ENCODE measurements around the gene SLC11A1. TPM values are rescaled to one million over a fixed set of nuclear protein-coding genes. Genes with fewer than 3 reads are reported as not detected.

SLC11A1 gene
- total and polyA plus RNA-seq, 2 of the 4 experiments (the other 2 are of a cell fraction), result under 0.01 to 0.07 TPM

DNA sequence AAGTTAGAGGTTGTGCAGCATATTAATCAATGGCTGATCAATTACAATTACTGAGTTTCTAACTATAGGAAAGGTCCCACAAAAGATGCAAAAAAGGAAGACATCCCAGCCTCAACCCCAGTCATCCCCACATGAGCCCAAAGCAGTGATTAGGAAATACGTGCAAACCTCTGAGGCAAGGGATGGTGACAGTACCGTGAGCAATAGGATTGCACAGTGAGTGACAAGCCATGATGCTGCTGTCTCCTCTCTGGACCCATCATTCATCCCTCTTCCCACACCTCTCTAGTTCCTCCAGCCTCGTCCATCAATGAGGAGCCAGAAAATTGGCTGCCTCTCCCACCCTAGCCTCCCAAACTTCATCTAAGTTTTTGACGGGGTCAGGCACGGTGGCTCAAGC, 4.0 kb upstream of the SLC11A1 start:
- ChIA-PET POLR2A (ENCODE audit: unreplicated experiment) (no interaction called here), CTCF (no interaction called here)
- TF ChIP-seq NFE2L2 (IDR thresholded peaks at IDR 0.05; ENCODE audit: low read depth, low read length) (no peak), RCOR1 (IDR thresholded peaks at IDR 0.05; ENCODE audit: insufficient replicate concordance, low read length) (no peak), FOS (IDR thresholded peaks at IDR 0.05; ENCODE audit: low read depth, low read length) (no peak), MXI1 (IDR thresholded peaks at IDR 0.05; ENCODE audit: borderline replicate concordance, low read depth, low read length) (no peak), BHLHE40 (IDR thresholded peaks at IDR 0.05; ENCODE audit: low read depth, low read length) (no peak), CEBPB (IDR thresholded peaks at IDR 0.05; ENCODE audit: low read depth, low read length) (no peak), MAZ (IDR thresholded peaks at IDR 0.05; ENCODE audit: borderline replicate concordance, low read depth, low read length) (no peak)
- TF ChIP-seq, protein P1, sequence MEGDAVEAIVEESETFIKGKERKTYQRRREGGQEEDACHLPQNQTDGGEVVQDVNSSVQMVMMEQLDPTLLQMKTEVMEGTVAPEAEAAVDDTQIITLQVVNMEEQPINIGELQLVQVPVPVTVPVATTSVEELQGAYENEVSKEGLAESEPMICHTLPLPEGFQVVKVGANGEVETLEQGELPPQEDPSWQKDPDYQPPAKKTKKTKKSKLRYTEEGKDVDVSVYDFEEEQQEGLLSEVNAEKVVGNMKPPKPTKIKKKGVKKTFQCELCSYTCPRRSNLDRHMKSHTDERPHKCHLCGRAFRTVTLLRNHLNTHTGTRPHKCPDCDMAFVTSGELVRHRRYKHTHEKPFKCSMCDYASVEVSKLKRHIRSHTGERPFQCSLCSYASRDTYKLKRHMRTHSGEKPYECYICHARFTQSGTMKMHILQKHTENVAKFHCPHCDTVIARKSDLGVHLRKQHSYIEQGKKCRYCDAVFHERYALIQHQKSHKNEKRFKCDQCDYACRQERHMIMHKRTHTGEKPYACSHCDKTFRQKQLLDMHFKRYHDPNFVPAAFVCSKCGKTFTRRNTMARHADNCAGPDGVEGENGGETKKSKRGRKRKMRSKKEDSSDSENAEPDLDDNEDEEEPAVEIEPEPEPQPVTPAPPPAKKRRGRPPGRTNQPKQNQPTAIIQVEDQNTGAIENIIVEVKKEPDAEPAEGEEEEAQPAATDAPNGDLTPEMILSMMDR (conservative IDR thresholded peaks at IDR 0.05; ENCODE audit: low read depth, low read length), result no peak
- no peaks in the 10 kb centered on the region for H3K79me1 ChIP-seq (ENCODE audit: low read depth in 1 of 2, low read length in 2 of 2)
- H2BK5ac ChIP-seq (ENCODE audit: low read depth, low read length, poor library complexity, severe bottlenecking), result no peak overlapping the region
- WGBS, 2 experiments (ENCODE audit: extremely low coverage in 2 of 2, insufficient read length in 1 of 2), result no CpG with 5 or more reads among the region's 5 CpGs
- DNase-seq, result no peak
- H2AK5ac ChIP-seq (ENCODE audit: low read depth, low read length), result no peak overlapping the region
- no peak overlapping the region for H2AFZ ChIP-seq (replicated peaks; ENCODE audit: low read length, poor library complexity)
- no peaks in the 10 kb centered on the region for H3K4me1 ChIP-seq (ENCODE audit: control insufficient read depth, insufficient read depth, low read length)
- no TSS peak for BruUV-seq (replicated peaks)
- no peak overlapping the region for H3K27ac ChIP-seq (ENCODE audit: insufficient read depth, low read length)
- intact Hi-C loops (cut with micrococcal nuclease) (no loop called here), in situ Hi-C loops (cut with MboI; ENCODE audit: low sequenced_read_pairs) (no loop called here), dilution Hi-C loops (cut with HindIII; ENCODE audit: low sequenced_read_pairs, unreplicated experiment) (no loop called here)
- H2AK9ac ChIP-seq (replicated peaks; ENCODE audit: low read depth, low read length, poor library complexity), result no peak overlapping the region
- H3K4ac ChIP-seq (ENCODE audit: low read depth, low read length), result no peak overlapping the region
- no peaks in the 10 kb centered on the region for H3K36me3 ChIP-seq (ENCODE audit: control insufficient read depth, insufficient read depth, low read length)
- no peak overlapping the region for H3K4me3 ChIP-seq (ENCODE audit: insufficient read depth, low read depth, low read length)
- H2BK20ac ChIP-seq (ENCODE audit: low read depth, low read length), result no peak overlapping the region
- H3K9me1 ChIP-seq (ENCODE audit: insufficient read depth, low read length), result no peaks in the 10 kb centered on the region
- no peaks in the 10 kb centered on the region for H3K9me3 ChIP-seq (ENCODE audit: control insufficient read depth, insufficient read depth, low read length)
- no peak overlapping the region for H2BK120ac ChIP-seq (ENCODE audit: low read depth, low read length)
- H3K23ac ChIP-seq (ENCODE audit: low read depth, low read length), result no peak overlapping the region
- H3K18ac ChIP-seq (ENCODE audit: low read depth, low read length), result no peak overlapping the region
- ATAC-seq (ENCODE audit: low read depth), result no peak
- H4K20me1 ChIP-seq (ENCODE audit: insufficient read depth, low read length), result no peaks in the 10 kb centered on the region
- H4K8ac ChIP-seq (ENCODE audit: low read depth in 2 of 2, low read length in 2 of 2), result no peak overlapping the region
- no peak overlapping the region for H4K91ac ChIP-seq (ENCODE audit: insufficient read depth, low read depth, low read length)
- no peak overlapping the region for H3K4me2 ChIP-seq (ENCODE audit: low read depth, low read length)
- H3K9ac ChIP-seq (ENCODE audit: low read depth, low read length), result no peak overlapping the region
- no peak overlapping the region for H3K56ac ChIP-seq (ENCODE audit: extremely low read depth, insufficient read depth, low read length)
- peaks cover 21% of the 10 kb centered on the region for H3K27me3 ChIP-seq (ENCODE audit: control insufficient read depth, insufficient read depth, low read length)
- no peak overlapping the region for H3K14ac ChIP-seq (replicated peaks; ENCODE audit: low read depth, low read length)
- H4K5ac ChIP-seq (ENCODE audit: low read depth, low read length), result no peak overlapping the region
- H2BK15ac ChIP-seq (ENCODE audit: low read depth, low read length), result no peak overlapping the region
